ENCODE data around the gene SLC9A3. TPM values are rescaled to one million over a fixed set of nuclear protein-coding genes. Genes with fewer than 3 reads are reported as not detected.

Gene SLC9A3
- polyA plus RNA-seq, 1 of the 3 experiments (the other 2 are of a cell fraction), result 1.9 TPM

- TF ChIP-seq USF2 (IDR thresholded peaks at IDR 0.05; ENCODE audit: borderline replicate concordance, low read depth, low read length), result no peak
- TF ChIP-seq GABPA (IDR thresholded peaks at IDR 0.05; ENCODE audit: low read depth), result no peak
- TF ChIP-seq MXI1 (IDR thresholded peaks at IDR 0.05; ENCODE audit: low read depth, low read length), result no peak
- TF ChIP-seq MEF2A (IDR thresholded peaks at IDR 0.05; ENCODE audit: borderline replicate concordance, low read depth), result no peak
These were observed 64.0 kb downstream of the SLC9A3 start (continued) for GRCh38 chr5:460273-460625.

- 95% methylated on average over 18 of the region's 24 CpGs for WGBS (ENCODE audit: low lambda C conversion rate)
- TF ChIP-seq USF1 (IDR thresholded peaks at IDR 0.05; ENCODE audit: borderline replicate concordance, low read depth) (no peak), EP300 (IDR thresholded peaks at IDR 0.05; ENCODE audit: borderline replicate concordance in 1 of 2, low read depth in 1 of 2, low read length in 1 of 2) (no peak), CHD2 (IDR thresholded peaks at IDR 0.05; ENCODE audit: low read length, partially characterized antibody) (no peak), POLR2AphosphoS5 (IDR thresholded peaks at IDR 0.05; ENCODE audit: low read depth, low read length) (no peak), ZBTB33 (IDR thresholded peaks at IDR 0.05; ENCODE audit: borderline replicate concordance, low read depth) (no peak), PBX3 (IDR thresholded peaks at IDR 0.05) (no peak), GABPA (IDR thresholded peaks at IDR 0.05; ENCODE audit: low read depth) (no peak), JUND (IDR thresholded peaks at IDR 0.05) (no peak), SMC3 (IDR thresholded peaks at IDR 0.05; ENCODE audit: low read depth, low read length) (no peak), EZH2phosphoT487 (IDR thresholded peaks at IDR 0.05; ENCODE audit: borderline replicate concordance, low read depth) (no peak), YY1 (IDR thresholded peaks at IDR 0.05; ENCODE audit: low read depth) (no peak), TEAD4 (IDR thresholded peaks at IDR 0.05; ENCODE audit: borderline replicate concordance, insufficient read depth) (no peak), USF2 (IDR thresholded peaks at IDR 0.05; ENCODE audit: borderline replicate concordance, low read depth, low read length) (no peak), SIN3A (IDR thresholded peaks at IDR 0.05; ENCODE audit: borderline replicate concordance, low read depth, low read length) (no peak), RFX5 (IDR thresholded peaks at IDR 0.05; ENCODE audit: low read length) (no peak)
- no peaks in the 10 kb centered on the region for H3K27me3 ChIP-seq (ENCODE audit: insufficient read depth)
- H3K36me3 ChIP-seq (replicated peaks in 1 of 2; ENCODE audit: control insufficient read depth in 1 of 2, insufficient read depth in 2 of 2, low read length in 1 of 2), result peaks cover 29 to 85% of the 10 kb centered on the region in 2 experiments
- no peak for DNase-seq
- no peaks in the 10 kb centered on the region for H3K9me3 ChIP-seq
- no peak overlapping the region for H3K9ac ChIP-seq
- H3K79me2 ChIP-seq (ENCODE audit: insufficient read depth), result peaks cover 26% of the 10 kb centered on the region
- POLR2A ChIA-PET, result no interaction called here
- no peak overlapping the region for H3K27ac ChIP-seq (ENCODE audit: low read depth in 2 of 2, low read length in 1 of 2)
- H3K4me3 ChIP-seq (ENCODE audit: low read depth in 2 of 2, low read length in 1 of 2), result no peak overlapping the region
- CTCF ChIA-PET, result no interaction called here
- no peaks in the 10 kb centered on the region for H3K9me2 ChIP-seq
- H3K4me2 ChIP-seq, result no peak overlapping the region
- H3K4me1 ChIP-seq (ENCODE audit: control insufficient read depth in 1 of 2, insufficient read depth in 2 of 2, low read depth in 1 of 2, low read length in 1 of 2), result no peaks in the 10 kb centered on the region
- H4K20me1 ChIP-seq (ENCODE audit: insufficient read depth), result 0 out of 2 replicates have a peak, but pooled peaks cover 6% of the 10 kb centered on the region
- no peaks in the 10 kb centered on the region for H3F3A ChIP-seq (replicated peaks; ENCODE audit: insufficient read depth)
- H2AFZ ChIP-seq (ENCODE audit: low read depth), result no peak overlapping the region
These were observed 64.5 kb downstream of the SLC9A3 start for GRCh38 chr5:459562-460272.
